SK-N-SH treated with all-trans-retinoic acid at 6 μM for 48 hours (cell line): ENCODE measurements around the gene RREB1.

ENCODE experiments used
- CREB5 ChIP-seq: fragments of 250-450 bp; sonication (Bioruptor Pico); IDR thresholded peaks from 2 replicates; pipeline ENCODE4 v1.5.1; 2020; ENCODE audit warnings: low read depth, mild to moderate bottlenecking, moderate library complexity
- ESRRG ChIP-seq: fragments of 250-450 bp; sonication (Bioruptor Pico); IDR thresholded peaks from 2 replicates; pipeline ENCODE4 v1.6.1; 2021; ENCODE audit warnings: mild to moderate bottlenecking
- ISL1 ChIP-seq: fragments of 250-450 bp; sonication (Bioruptor Pico); IDR thresholded peaks from 2 replicates; pipeline ENCODE4 v2.1.2; 2022; ENCODE audit warnings: mild to moderate bottlenecking, moderate library complexity
- ZFP3 ChIP-seq: fragments of 250-450 bp; sonication (Bioruptor Pico); IDR thresholded peaks from 2 replicates; pipeline ENCODE4 v1.5.0; 2020; ENCODE audit warnings: mild to moderate bottlenecking, moderate library complexity
- ZFP30 ChIP-seq: fragments of 450-650 bp; formaldehyde crosslinking; IDR thresholded peaks from 2 replicates; pipeline ENCODE4 v1.5.0; 2022; ENCODE audit warnings: mild to moderate bottlenecking, moderate library complexity
- ZNF8 ChIP-seq: fragments of 450-650 bp; formaldehyde crosslinking; IDR thresholded peaks from 2 replicates; pipeline ENCODE4 v1.5.0; 2020; ENCODE audit warnings: mild to moderate bottlenecking, moderate library complexity

GRCh38 chr6:7237653-7238188 is 130.0 kb downstream of the RREB1 start:
- TF ChIP-seq ZFP3 (CRISPR knock-in tag) (no peak), ZFP30 (CRISPR knock-in tag) (no peak), ZNF8 (CRISPR knock-in tag) (no peak), CREB5 (CRISPR knock-in tag) (no peak), ISL1 (CRISPR knock-in tag) (no peak), ESRRG (CRISPR knock-in tag) (no peak)
